Mesendoderm (in vitro differentiated cells): Measurements from ENCODE around the gene GRM8.

ENCODE experiments used
- DNase-seq: peaks from one replicate; pipeline ENCODE4 v3.0.0; 2013
- H2AK5ac ChIP-seq: 2 replicates; pipeline ENCODE4 v1.6.1; 2013; ENCODE audit warnings: low read length, inconsistent platforms
- H2BK120ac ChIP-seq: 2 replicates; pipeline ENCODE4 v1.6.1; 2013; ENCODE audit warnings: low read depth, mild to moderate bottlenecking, low read length, moderate library complexity, mixed read lengths
- H2BK15ac ChIP-seq: replicated peaks from 2 replicates; pipeline ENCODE4 v1.6.1; 2013; ENCODE audit warnings: low read depth, mild to moderate bottlenecking, moderate library complexity
- H2BK5ac ChIP-seq: 2 replicates; pipeline ENCODE4 v1.6.1; 2013; ENCODE audit warnings: low read length, inconsistent platforms
- H3K18ac ChIP-seq: 2 replicates; pipeline ENCODE4 v1.6.1; 2013; ENCODE audit warnings: mild to moderate bottlenecking, low read length, mixed read lengths
- H3K23ac ChIP-seq: one replicate; pipeline ENCODE4 v1.6.1; 2013; ENCODE audit warnings: low read length
- H3K27ac ChIP-seq: 2 replicates; pipeline ENCODE4 v1.5.1; 2013; ENCODE audit warnings: low read depth, mild to moderate bottlenecking, inconsistent platforms, low read length, moderate library complexity
- H3K27me3 ChIP-seq: 2 replicates; pipeline ENCODE4 v1.6.1; 2013; ENCODE audit warnings: low read length, control low read depth, mild to moderate bottlenecking, inconsistent platforms; ENCODE audit not compliant: insufficient read depth, poor library complexity
- H3K36me3 ChIP-seq: 2 replicates; pipeline ENCODE4 v1.6.1; 2013; ENCODE audit warnings: low read length, inconsistent platforms; ENCODE audit not compliant: control insufficient read depth, insufficient read depth
- H3K4ac ChIP-seq: one replicate; pipeline ENCODE4 v1.6.1; 2013; ENCODE audit warnings: low read depth, mild to moderate bottlenecking, low read length, moderate library complexity
- H3K4me1 ChIP-seq: 2 replicates; pipeline ENCODE4 v1.6.1; 2013; ENCODE audit warnings: low read depth, low read length, inconsistent platforms; ENCODE audit not compliant: control insufficient read depth
- H3K4me2 ChIP-seq: 2 replicates; pipeline ENCODE4 v1.6.1; 2013; ENCODE audit warnings: low read length
- H3K4me3 ChIP-seq: 2 replicates; pipeline ENCODE4 v1.5.1; 2013; ENCODE audit warnings: mild to moderate bottlenecking, low read length
- H3K56ac ChIP-seq: one replicate; pipeline ENCODE4 v1.6.1; 2013; ENCODE audit warnings: low read length
- H3K79me1 ChIP-seq: 2 replicates; pipeline ENCODE4 v1.6.1; 2013; ENCODE audit warnings: low read length, inconsistent platforms
- H3K79me2 ChIP-seq: 2 replicates; pipeline ENCODE4 v1.6.1; 2013; ENCODE audit warnings: mild to moderate bottlenecking, low read length; ENCODE audit not compliant: control insufficient read depth, insufficient read depth
- H3K9ac ChIP-seq: 2 replicates; pipeline ENCODE4 v1.6.1; 2013; ENCODE audit warnings: low read length, inconsistent platforms
- H4K5ac ChIP-seq: one replicate; pipeline ENCODE4 v1.6.1; 2013; ENCODE audit warnings: low read length
- H4K8ac ChIP-seq: one replicate; pipeline ENCODE4 v1.6.1; 2013; ENCODE audit warnings: low read depth, mild to moderate bottlenecking, control low read depth, low read length, moderate library complexity
- WGBS: extraction: QIAGEN DNeasy Blood & Tissue Kit; methylation state at CpG from one replicate; pipeline ENCODE4 v1.1.7; 2013; ENCODE audit warnings: low lambda C conversion rate, missing lambda C conversion rate; ENCODE audit not compliant: insufficient coverage; ENCODE audit errors: extremely low coverage; 5-methylcytosine and 5-hydroxymethylcytosine counted together

Gene GRM8

DNA sequence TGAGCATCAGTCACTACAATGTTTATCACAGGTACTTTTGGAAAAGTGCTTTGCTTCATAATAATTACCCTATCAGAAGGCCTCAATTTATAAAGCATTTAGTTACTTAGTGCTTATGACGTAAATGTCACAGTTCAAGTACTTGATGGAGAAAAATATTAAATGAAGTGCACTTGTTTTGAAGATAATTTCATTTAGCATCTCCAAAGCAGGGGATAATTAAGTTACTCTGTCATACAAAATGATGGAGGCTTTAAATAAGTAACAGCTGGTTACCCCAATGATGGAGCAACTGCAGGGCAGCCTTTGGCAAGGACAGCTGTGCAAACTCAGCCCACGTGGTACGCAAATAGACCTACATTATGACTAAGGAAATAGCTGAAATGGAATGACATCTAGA lies 768.8 kb downstream of the GRM8 start:
- no peaks in the 10 kb centered on the region for H3K4me1 ChIP-seq
- H3K36me3 ChIP-seq: no peaks in the 10 kb centered on the region
- no peak overlapping the region for H3K4me2 ChIP-seq
- H3K4me3 ChIP-seq: no peak overlapping the region
- H2BK15ac ChIP-seq: no peak overlapping the region
- H3K79me2 ChIP-seq: no peaks in the 10 kb centered on the region
- H3K56ac ChIP-seq: no peak overlapping the region
- H2AK5ac ChIP-seq: no peak overlapping the region
- no peaks in the 10 kb centered on the region for H3K79me1 ChIP-seq
- H3K23ac ChIP-seq: no peak overlapping the region
- no peak overlapping the region for H3K9ac ChIP-seq
- no peak overlapping the region for H3K4ac ChIP-seq
- H2BK5ac ChIP-seq: no peak overlapping the region
- H4K5ac ChIP-seq: no peak overlapping the region
- DNase-seq: no peak
- no CpG with 5 or more reads among the region's 3 CpGs for WGBS
- no peak overlapping the region for H2BK120ac ChIP-seq
- H3K18ac ChIP-seq: no peak overlapping the region
- H3K27ac ChIP-seq: no peak overlapping the region
- no peaks in the 10 kb centered on the region for H3K27me3 ChIP-seq
- H4K8ac ChIP-seq: no peak overlapping the region

DNA sequence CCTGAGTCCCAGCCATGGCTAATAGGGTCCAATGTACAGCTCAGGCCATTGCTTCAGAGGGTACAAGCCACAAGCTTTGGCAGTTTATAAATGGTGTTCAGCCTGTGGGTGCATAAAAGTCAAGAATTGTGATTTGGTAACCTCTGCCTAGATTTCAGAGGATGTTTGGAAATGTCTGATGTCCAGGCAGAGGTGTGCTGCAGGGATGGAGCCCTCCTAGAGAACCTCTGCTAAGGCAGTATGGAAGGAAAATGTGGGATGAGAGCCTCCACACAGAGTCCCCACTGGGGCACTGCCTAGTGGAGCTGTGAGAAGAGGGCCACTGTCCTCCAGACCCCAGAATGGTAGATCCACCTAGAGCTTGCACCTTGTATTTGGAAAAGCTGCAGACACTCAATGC lies 779.9 kb downstream of the GRM8 start:
- DNase-seq: no peak
- Histone ChIP-seq H4K8ac (no peak overlapping the region), H3K18ac (no peak overlapping the region), H3K4ac (no peak overlapping the region), H3K23ac (no peak overlapping the region), H3K9ac (no peak overlapping the region), H3K56ac (no peak overlapping the region), H2BK5ac (no peak overlapping the region), H3K79me1 (no peaks in the 10 kb centered on the region), H3K36me3 (no peaks in the 10 kb centered on the region), H3K4me1 (no peaks in the 10 kb centered on the region), H3K79me2 (no peaks in the 10 kb centered on the region), H2BK120ac (no peak overlapping the region), H3K27me3 (no peaks in the 10 kb centered on the region), H3K4me2 (no peak overlapping the region), H4K5ac (no peak overlapping the region), H2AK5ac (no peak overlapping the region), H3K4me3 (no peak overlapping the region), H3K27ac (no peak overlapping the region), H2BK15ac (no peak overlapping the region)

DNA sequence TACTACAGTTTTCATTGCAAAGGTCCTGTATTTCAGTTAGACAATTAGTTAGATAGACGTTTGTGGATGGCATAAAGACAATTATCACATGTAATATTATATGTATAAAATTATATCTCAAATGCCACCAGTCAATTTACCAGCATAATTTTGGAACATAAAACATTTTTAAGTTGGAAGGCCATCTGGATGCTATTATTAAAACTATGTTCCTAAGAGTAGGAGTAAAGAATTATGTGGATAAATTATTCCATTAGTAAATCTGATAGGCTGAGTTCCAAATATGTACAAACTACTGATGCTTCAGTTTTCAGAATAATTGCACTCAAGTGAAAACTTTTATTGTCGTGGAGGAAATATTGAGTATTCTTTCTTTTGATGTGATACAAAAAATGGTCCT lies 790.3 kb downstream of the GRM8 start:
- Histone ChIP-seq H2BK15ac (no peak overlapping the region), H4K5ac (no peak overlapping the region), H2AK5ac (no peak overlapping the region), H4K8ac (no peak overlapping the region), H3K79me2 (no peaks in the 10 kb centered on the region), H3K79me1 (no peaks in the 10 kb centered on the region), H3K56ac (no peak overlapping the region), H2BK120ac (no peak overlapping the region), H3K27ac (no peak overlapping the region), H2BK5ac (no peak overlapping the region), H3K4me1 (no peaks in the 10 kb centered on the region), H3K4me3 (no peak overlapping the region), H3K27me3 (no peaks in the 10 kb centered on the region), H3K9ac (no peak overlapping the region), H3K4me2 (no peak overlapping the region), H3K36me3 (no peaks in the 10 kb centered on the region), H3K18ac (no peak overlapping the region), H3K4ac (no peak overlapping the region), H3K23ac (no peak overlapping the region)
- WGBS: no CpG with 5 or more reads among the region's 2 CpGs
- no peak for DNase-seq

DNA sequence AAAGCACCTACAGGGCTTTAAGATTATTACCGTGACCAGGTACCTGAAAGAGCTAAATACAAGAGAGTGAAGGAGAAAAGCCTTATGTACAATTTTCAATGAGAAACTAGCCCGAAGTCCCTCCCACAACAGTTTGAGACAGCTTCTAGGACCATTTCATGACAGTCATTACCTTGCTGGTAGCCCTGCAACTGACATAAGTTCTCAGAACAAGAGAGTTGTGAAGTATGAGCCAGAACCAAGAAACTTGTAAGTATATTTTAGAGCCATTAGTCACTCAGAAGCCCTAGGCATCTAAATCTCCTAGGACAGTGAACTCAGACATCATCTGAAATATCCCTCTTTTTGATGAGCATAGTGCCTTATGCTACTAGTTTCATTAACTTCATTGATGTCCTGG lies 792.1 kb downstream of the GRM8 start:
- Histone ChIP-seq H3K4me2 (no peak overlapping the region), H3K79me1 (no peaks in the 10 kb centered on the region), H3K4ac (no peak overlapping the region), H3K56ac (no peak overlapping the region), H3K9ac (no peak overlapping the region), H3K18ac (no peak overlapping the region), H3K79me2 (no peaks in the 10 kb centered on the region), H3K4me1 (no peaks in the 10 kb centered on the region), H3K36me3 (no peaks in the 10 kb centered on the region), H2AK5ac (no peak overlapping the region), H2BK120ac (no peak overlapping the region), H3K27me3 (no peaks in the 10 kb centered on the region), H4K5ac (no peak overlapping the region), H4K8ac (no peak overlapping the region), H3K23ac (no peak overlapping the region), H3K4me3 (no peak overlapping the region), H3K27ac (no peak overlapping the region), H2BK5ac (no peak overlapping the region), H2BK15ac (no peak overlapping the region)
- DNase-seq: no peak
- WGBS: no CpG with 5 or more reads among the region's 2 CpGs

DNA sequence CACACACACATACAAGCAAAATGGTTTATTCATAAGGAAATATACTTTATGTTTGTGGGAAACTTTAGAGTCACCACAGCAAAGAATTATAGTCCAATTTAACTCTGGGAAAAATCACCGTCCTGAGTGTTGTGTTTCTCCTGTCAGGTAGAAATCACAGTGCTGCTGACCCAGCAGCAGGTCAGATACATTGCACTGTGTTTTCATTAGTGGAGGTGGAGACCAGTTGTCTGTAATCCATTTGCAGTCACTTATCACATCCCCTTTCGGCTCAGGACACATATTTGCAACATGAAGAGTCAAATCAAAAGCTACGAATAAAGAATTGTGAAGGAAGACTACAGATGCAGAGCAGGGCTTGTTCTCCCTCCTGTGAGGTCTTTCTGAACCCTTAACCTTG lies 799.6 kb downstream of the GRM8 start:
- H3K4me3 ChIP-seq: no peak overlapping the region
- no peak overlapping the region for H3K4me2 ChIP-seq
- no peak overlapping the region for H2AK5ac ChIP-seq
- no peaks in the 10 kb centered on the region for H3K79me1 ChIP-seq
- H2BK120ac ChIP-seq: no peak overlapping the region
- no peak overlapping the region for H3K9ac ChIP-seq
- no peaks in the 10 kb centered on the region for H3K36me3 ChIP-seq
- H3K4me1 ChIP-seq: no peaks in the 10 kb centered on the region
- WGBS: no CpG with 5 or more reads among the region's 3 CpGs
- no peak overlapping the region for H2BK5ac ChIP-seq
- no peak overlapping the region for H3K23ac ChIP-seq
- DNase-seq: no peak
- H3K56ac ChIP-seq: no peak overlapping the region
- H2BK15ac ChIP-seq: no peak overlapping the region
- H3K27ac ChIP-seq: no peak overlapping the region
- H4K5ac ChIP-seq: no peak overlapping the region
- H4K8ac ChIP-seq: no peak overlapping the region
- H3K27me3 ChIP-seq: no peaks in the 10 kb centered on the region
- no peaks in the 10 kb centered on the region for H3K79me2 ChIP-seq
- no peak overlapping the region for H3K18ac ChIP-seq
- no peak overlapping the region for H3K4ac ChIP-seq

DNA sequence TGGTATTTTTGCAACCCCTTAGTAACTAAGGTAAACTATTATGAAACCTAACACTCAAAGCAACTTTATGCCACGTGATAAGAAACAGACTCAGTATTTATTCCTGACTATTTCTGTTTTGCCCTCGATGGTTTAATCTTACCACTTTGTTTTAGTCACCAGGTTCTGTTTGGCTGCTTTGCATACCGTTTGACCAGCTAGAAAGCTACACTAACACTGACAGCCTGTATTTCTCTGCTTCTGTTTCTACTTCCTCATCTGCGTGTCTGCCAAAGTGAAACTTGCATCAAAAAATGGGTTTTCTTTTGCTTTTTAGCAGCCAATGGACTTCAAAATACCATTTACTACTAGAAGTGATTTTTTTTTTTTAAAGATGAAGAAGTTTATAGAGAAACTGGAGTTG lies 802.5 kb downstream of the GRM8 start:
- no peak for DNase-seq
- H3K9ac ChIP-seq: no peak overlapping the region
- no peak overlapping the region for H4K8ac ChIP-seq
- no peaks in the 10 kb centered on the region for H3K4me1 ChIP-seq
- no peak overlapping the region for H2BK15ac ChIP-seq
- no peaks in the 10 kb centered on the region for H3K79me2 ChIP-seq
- H3K79me1 ChIP-seq: no peaks in the 10 kb centered on the region
- H3K4ac ChIP-seq: no peak overlapping the region
- H3K56ac ChIP-seq: no peak overlapping the region
- H3K27me3 ChIP-seq: no peaks in the 10 kb centered on the region
- H3K4me3 ChIP-seq: no peak overlapping the region
- H2AK5ac ChIP-seq: no peak overlapping the region
- no peak overlapping the region for H3K23ac ChIP-seq
- H3K36me3 ChIP-seq: no peaks in the 10 kb centered on the region
- no peak overlapping the region for H2BK5ac ChIP-seq
- H3K18ac ChIP-seq: no peak overlapping the region
- H2BK120ac ChIP-seq: no peak overlapping the region
- no CpG with 5 or more reads among the region's 4 CpGs for WGBS
- H3K4me2 ChIP-seq: no peak overlapping the region
- H4K5ac ChIP-seq: no peak overlapping the region
- H3K27ac ChIP-seq: no peak overlapping the region
